Measurements from ENCODE around the gene ATP6V1B1. TPM values are rescaled to one million over a fixed set of nuclear protein-coding genes. Genes with fewer than 3 reads are reported as not detected.
A peak's percentile ranks its signal among the peaks of the same experiment; 100 is the strongest.

ATP6V1B1 gene
- total and polyA plus RNA-seq, 2 of the 4 experiments (the other 2 are of a cell fraction): 1.3 TPM; not detected in 1

DNA sequence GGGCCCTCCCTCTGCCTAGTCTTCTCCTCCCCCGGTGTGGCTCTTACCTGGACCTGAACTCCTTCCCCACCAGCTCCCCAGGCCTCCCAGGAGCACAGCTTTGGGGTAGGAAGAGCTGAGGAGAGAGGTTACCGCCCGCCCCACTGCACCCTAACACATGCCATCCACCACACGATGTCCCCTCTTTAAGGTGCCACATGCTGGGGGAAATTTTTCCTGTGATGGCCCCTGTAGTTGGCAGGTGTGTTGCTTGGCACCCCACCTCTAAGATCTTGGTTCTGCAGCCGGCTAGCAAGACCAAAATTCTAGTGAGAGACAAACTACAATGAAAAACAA is 65.9 kb downstream of the ATP6V1B1 start:
- Histone ChIP-seq H2BK120ac (ENCODE audit: low read depth, low read length) (no peak overlapping the region), H3K4me3 (ENCODE audit: insufficient read depth, low read depth, low read length) (no peak overlapping the region), H3K27me3 (ENCODE audit: control insufficient read depth, insufficient read depth, low read length) (peaks cover 5% of the 10 kb centered on the region; the same call in 1 of the 2 replicates), H3K4me2 (ENCODE audit: low read depth, low read length) (no peak overlapping the region), H3K23ac (ENCODE audit: low read depth, low read length) (no peak overlapping the region), H4K91ac (ENCODE audit: insufficient read depth, low read depth, low read length) (no peak overlapping the region), H3K18ac (ENCODE audit: low read depth, low read length) (no peak overlapping the region), H4K5ac (ENCODE audit: low read depth, low read length) (no peak overlapping the region), H2BK15ac (ENCODE audit: low read depth, low read length) (no peak overlapping the region), H3K4me1 (ENCODE audit: control insufficient read depth, insufficient read depth, low read length) (peaks cover 2% of the 10 kb centered on the region; the same call in 1 of the 2 replicates), H3K9me1 (ENCODE audit: insufficient read depth, low read length) (no peaks in the 10 kb centered on the region; the same call in 1 of the 2 replicates), H2BK5ac (ENCODE audit: low read depth, low read length, poor library complexity, severe bottlenecking) (no peak overlapping the region), H2AK9ac (replicated peaks; ENCODE audit: low read depth, low read length, poor library complexity) (no peak overlapping the region), H3K9ac (ENCODE audit: low read depth, low read length) (no peak overlapping the region), H4K8ac (ENCODE audit: low read depth in 2 of 2, low read length in 2 of 2) (peak overlapping the region in 1 of 2 experiments; percentile 64; a peak in 1 of 4 replicates), H3K14ac (replicated peaks; ENCODE audit: low read depth, low read length) (no peak overlapping the region), H3K27ac (ENCODE audit: insufficient read depth, low read length) (no peak overlapping the region), H2BK20ac (ENCODE audit: low read depth, low read length) (no peak overlapping the region), H3K36me3 (ENCODE audit: control insufficient read depth, insufficient read depth, low read length) (no peaks in the 10 kb centered on the region), H3K56ac (ENCODE audit: extremely low read depth, insufficient read depth, low read length) (no peak overlapping the region), H2AFZ (replicated peaks; ENCODE audit: low read length, poor library complexity) (no peak overlapping the region), H3K4ac (ENCODE audit: low read depth, low read length) (no peak overlapping the region), H3K79me1 (ENCODE audit: low read depth in 1 of 2, low read length in 2 of 2) (no peaks in the 10 kb centered on the region), H3K9me3 (ENCODE audit: control insufficient read depth, insufficient read depth, low read length) (no peaks in the 10 kb centered on the region), H2AK5ac (ENCODE audit: low read depth, low read length) (no peak overlapping the region), H4K20me1 (ENCODE audit: insufficient read depth, low read length) (no peaks in the 10 kb centered on the region)
- intact Hi-C loops (cut with micrococcal nuclease): loop anchor here (1.0 to 10.0 kb wide), 2 partner anchors 36 to 123 kb away; no protein-coding TSS in a partner anchor
- DNase-seq: no peak
- no TSS peak for BruUV-seq (replicated peaks)
- ChIA-PET CTCF (interaction anchor here (0.6 to 1.0 kb wide), 3 partner anchors 36 to 52 kb away, joined by 3 to 4 read pairs (median 4); no protein-coding TSS in a partner anchor), POLR2A (ENCODE audit: unreplicated experiment) (no interaction called here)
- dilution Hi-C loops (cut with HindIII; ENCODE audit: low sequenced_read_pairs, unreplicated experiment): no loop called here
- no peak for TF ChIP-seq BHLHE40 (IDR thresholded peaks at IDR 0.05; ENCODE audit: low read depth, low read length)
- TF ChIP-seq FOS (IDR thresholded peaks at IDR 0.05; ENCODE audit: low read depth, low read length): no peak
- no peak for TF ChIP-seq RFX5 (IDR thresholded peaks at IDR 0.05; ENCODE audit: low read depth, low read length)
- TF ChIP-seq MAFK (IDR thresholded peaks at IDR 0.05; ENCODE audit: low read depth, low read length): no peak
- TF ChIP-seq RAD21 (IDR thresholded peaks at IDR 0.05; ENCODE audit: low read length): no peak
- no peak for TF ChIP-seq MXI1 (IDR thresholded peaks at IDR 0.05; ENCODE audit: borderline replicate concordance, low read depth, low read length)
- no peak for TF ChIP-seq MAZ (IDR thresholded peaks at IDR 0.05; ENCODE audit: borderline replicate concordance, low read depth, low read length)
- no peak for TF ChIP-seq NFE2L2 (IDR thresholded peaks at IDR 0.05; ENCODE audit: low read depth, low read length)
- TF ChIP-seq CTCF (conservative IDR thresholded peaks at IDR 0.05; ENCODE audit: low read depth, low read length): no peak
- TF ChIP-seq CHD1 (IDR thresholded peaks at IDR 0.05; ENCODE audit: low read depth, low read length): no peak
- no peak for TF ChIP-seq CEBPB (IDR thresholded peaks at IDR 0.05; ENCODE audit: low read depth, low read length)
- TF ChIP-seq ELK1 (IDR thresholded peaks at IDR 0.05; ENCODE audit: borderline replicate concordance, low read depth, low read length): no peak
- TF ChIP-seq USF2 (IDR thresholded peaks at IDR 0.05; ENCODE audit: low read depth, low read length): no peak
- no peak for TF ChIP-seq POLR2A (IDR thresholded peaks at IDR 0.05; ENCODE audit: low read depth, low read length)
- TF ChIP-seq SMC3 (IDR thresholded peaks at IDR 0.05; ENCODE audit: low read depth, low read length): no peak
- no CpG with 5 or more reads among the region's 5 CpGs for WGBS, 2 experiments (ENCODE audit: extremely low coverage in 2 of 2, insufficient read length in 1 of 2)
- no peak for ATAC-seq (ENCODE audit: low read depth)
- in situ Hi-C loops (cut with MboI; ENCODE audit: low sequenced_read_pairs): no loop called here

All from IMR-90 (cell line).